ENCODE results near the gene MTSS2.
A peak's percentile ranks its signal among the peaks of the same experiment; 100 is the strongest.

Gene MTSS2

GRCh38 chr16:70670175-70670574, 15.7 kb downstream of the MTSS2 start:
- no peak for DNase-seq

DNA sequence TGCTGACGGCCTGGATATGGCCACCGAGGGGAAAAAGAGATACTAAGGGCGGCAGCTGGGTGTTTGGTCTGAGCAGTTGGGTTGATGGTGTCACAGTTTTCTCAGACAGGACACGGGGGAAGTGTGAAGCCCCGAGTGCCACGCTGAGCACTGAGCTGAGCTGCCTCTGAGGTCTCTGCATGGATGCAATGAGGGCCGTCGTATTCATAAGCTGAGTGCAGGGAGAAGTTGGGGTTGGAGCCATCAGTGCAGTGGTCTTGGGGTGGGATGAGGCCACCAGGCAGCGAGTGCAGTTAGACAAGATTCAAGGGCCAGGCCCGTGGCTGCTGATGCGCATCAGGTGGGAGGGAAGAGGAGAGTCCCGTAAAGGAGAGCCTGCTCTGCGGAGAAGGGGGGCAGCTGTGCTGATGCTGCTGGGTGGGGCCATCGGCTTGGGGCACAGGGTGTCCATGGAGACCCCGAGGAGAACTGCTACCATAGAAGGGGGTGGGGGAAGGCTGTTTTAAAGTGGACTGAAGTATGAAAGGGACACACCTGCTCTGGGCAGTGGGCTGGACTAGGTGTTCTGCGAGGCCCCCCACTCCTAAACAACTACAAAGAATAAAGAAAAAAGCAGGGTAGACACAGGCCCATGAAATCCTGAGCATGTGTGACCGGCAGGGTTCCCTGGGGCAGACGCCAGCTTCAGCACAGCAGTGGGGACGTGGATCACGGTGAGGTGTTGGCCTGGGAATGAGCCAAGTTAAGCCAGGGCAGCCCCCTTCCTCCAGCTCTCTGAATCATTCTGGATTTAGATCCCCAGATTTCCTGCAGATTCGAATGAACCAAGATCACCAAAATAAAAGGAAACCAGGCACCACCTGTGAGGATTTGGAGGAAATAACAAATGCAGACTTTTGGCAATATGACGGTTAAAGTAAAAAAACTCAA, 19.8 kb downstream of the MTSS2 start:
- no peak for DNase-seq

- no peak for DNase-seq
Observed at GRCh38 chr16:70665113-70665694, 20.6 kb downstream of the MTSS2 start.

DNA sequence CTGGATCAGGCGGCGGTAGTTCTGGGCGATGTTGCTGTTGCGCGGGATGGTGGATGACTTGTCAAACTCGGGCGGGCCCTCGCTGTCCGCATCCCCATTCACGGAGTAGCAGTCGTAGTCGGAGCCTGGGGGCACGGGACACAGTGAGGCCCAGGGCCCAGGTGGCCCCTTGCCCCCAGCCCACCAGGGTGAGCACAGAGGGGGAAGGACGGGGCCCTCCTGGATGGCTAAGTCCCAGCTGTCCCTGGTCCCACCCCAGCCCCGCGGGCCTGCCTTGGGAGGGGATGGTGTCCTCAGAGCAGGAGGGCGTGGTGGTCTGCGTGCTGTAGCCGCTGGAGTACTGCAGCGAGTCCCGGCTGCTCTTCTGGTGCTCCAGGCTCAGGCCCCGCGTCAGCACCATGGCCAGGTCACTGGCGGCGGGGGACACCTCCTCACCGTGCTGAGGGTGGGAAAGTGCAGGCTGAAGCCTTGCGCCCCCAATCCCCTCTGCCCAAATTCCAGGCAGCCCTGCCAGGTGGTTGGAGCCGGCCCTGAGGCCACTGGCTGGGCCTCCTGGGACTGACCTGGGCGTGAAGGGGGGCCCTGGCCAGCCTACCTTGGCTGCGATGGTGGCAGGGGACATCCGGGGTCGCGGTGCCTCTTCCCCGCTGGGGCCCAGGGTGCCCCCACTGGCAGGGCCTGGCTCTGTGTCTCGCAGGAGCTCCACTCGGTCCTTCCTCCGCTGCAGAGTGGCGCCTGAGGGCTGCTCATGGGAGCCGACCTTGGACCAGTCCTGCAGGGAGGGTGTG, 21.3 kb downstream of the MTSS2 start:
- no peak for DNase-seq

GRCh38 chr16:70663524-70664324, 22.1 kb downstream of the MTSS2 start:
- no peak for DNase-seq

DNA sequence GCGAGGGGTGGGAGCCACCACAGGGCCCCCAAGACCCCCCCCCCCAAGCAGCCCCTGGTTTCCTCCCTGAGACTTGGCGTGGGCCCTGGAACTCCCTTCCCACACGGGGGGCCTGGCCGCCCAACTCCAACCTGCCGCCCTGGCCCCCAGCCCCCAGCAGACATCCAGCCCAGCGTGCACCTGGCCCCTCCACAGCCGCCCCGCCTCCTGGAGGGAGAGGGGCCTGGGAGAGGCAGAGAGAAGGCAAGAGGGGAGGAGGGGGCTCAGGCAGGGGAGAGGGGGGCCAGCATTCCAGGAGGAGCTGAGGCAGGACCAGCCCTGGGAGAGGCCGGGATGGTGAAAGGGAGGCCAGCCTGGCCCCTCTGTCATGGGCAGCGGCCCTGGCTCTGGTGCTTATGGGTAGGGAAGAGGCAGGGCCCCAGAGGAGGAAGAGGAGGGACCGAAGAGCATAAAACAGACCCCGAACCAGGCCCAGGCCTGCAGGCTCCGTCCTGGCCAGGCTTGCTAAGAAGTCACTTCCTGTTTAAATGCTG, 22.8 kb downstream of the MTSS2 start:
- no peak for DNase-seq

GRCh38 chr16:70661918-70662641, 23.8 kb downstream of the MTSS2 start:
- no peak for DNase-seq

- DNase-seq = no peak
Observed at GRCh38 chr16:70661534-70661917, 24.3 kb downstream of the MTSS2 start.

DNA sequence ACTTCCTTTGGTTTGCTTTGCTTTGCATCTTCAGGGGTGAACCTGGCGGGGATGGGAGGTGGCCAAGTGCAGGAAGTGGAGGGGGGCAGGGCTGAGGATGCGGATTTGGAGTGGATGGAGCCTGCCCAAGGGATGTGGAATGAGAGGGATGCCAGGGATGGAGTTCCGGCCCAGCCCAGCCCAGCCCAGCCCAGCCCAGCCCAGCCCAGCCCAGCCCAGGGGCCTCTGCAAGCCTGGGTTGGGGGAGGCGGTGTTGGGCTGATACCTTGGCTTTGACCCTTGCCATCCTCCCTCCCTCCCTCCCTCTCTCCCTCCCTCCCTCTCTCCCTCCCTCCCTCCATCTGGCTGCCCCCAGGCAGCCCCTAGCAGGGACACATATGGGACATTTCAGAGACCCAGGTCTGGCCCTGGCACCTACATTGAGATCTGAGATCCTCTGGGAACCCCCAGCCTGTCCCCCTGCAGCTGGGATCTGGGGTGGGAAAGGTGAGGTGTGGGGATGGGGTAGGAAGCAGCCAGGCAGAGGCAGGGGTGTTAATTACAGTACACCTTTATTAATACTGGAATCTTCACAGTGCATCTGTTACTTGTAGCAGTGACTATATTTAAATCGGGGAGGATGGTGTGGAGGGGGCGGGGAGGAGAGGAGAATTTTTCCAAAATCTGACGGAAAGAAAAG, 25.0 kb downstream of the MTSS2 start:
- no peak for DNase-seq

GRCh38 chr16:70659953-70660671, 25.7 kb downstream of the MTSS2 start:
- no peak for DNase-seq

DNA sequence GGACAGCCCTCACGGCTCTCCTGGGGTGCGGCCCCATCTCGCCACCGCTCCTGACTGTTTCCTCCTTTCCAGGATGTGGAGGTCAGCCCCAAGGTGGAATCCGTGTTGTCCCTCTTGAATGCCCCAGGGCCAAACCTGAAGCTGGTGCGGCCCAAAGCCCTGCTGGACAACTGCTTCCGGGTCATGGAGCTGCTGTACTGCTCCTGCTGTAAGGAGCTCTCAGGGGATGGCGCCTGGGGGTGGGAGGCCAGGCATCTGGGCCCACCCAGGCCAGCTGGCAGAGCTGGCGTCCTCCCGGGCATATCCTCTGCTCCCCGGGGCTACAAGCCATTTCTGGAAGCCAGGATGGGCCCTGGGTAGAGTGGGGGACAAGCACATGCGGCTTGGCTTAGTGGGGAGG, 26.3 kb downstream of the MTSS2 start:
- no peak for DNase-seq

GRCh38 chr16:70658921-70659320, 26.9 kb downstream of the MTSS2 start:
- DNase-seq = no peak

DNA sequence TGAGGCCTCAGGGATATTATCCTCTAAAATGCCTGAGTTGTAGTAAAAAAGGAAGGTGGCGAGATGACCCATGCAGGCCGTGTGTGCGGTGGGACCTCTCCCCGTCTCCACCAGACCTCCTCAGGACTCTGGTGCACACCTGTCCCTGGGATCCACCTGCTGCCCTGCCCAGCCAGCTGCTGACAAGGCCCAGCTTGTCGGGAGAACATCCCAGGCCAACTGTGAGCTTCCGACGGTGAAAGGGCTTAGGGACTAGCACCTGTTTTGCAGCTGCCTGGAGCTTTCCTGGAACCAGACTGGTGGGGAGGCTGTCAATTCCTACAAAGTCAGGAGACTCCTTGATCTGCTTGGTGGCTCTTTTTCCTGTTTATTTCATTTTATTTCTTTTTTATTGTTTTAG, 27.9 kb downstream of the MTSS2 start:
- DNase-seq = no peak

DNA sequence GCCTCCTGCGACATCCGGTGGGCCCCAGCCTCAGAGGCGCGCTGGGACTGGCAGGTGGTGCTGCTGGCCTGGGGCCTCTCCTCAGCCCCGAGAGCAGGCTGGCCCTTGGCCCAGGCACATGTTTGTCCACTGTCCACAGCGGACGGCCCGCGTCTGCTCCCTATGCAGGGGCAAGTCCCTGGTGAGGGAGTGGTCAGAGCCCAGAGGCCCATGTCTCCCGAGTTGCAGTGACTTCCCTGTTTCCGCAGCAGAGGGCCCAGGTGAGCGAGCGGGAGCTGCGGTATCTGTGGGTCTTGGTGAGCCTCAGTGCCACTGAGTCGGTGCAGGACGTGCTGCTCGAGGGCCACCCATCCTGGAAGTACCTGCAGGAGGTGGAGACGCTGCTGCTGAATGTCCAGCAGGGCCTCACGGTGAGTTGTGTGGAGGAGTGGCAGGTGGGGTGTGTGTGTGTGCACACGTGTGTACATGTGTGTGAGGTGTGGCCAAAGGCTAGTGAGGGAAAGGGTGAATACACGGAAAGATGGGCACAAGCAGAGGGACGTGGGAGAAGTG, 29.1 kb downstream of the MTSS2 start:
- DNase-seq = no peak

DNA sequence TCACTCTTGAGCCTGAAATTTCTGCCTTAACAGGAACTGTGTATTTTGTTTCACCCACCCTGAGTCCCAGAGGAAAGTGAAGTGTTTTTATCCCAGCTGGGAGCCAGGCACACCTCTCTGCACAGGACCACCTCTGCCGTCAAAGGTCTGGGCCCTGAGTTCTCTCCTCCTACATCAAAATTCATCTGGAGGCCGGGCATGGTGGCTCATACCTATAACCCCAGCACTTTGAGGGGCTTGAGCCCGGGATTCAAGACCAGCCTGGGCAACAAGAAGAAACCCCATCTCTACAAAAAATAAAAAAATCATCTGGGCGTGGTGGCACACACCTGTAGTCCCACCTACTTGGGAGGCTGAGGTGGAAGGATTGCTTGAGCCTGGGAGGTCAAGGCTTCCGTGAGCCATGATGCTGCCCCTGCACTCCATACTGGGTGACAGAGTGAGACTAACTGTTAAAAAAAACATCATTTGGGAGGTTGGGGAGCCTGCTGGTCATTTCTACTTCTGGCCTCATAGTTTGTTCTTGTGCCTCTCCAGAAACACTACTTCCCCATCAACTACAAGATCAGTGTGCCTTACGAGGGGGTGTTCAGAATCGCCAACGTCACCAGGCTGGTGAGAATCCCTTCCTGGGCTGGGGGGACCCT, 29.7 kb downstream of the MTSS2 start:
- DNase-seq = no peak

- DNase-seq = peak; percentile 64
Observed at GRCh38 chr16:70653809-70654771, 31.8 kb downstream of the MTSS2 start.

DNA sequence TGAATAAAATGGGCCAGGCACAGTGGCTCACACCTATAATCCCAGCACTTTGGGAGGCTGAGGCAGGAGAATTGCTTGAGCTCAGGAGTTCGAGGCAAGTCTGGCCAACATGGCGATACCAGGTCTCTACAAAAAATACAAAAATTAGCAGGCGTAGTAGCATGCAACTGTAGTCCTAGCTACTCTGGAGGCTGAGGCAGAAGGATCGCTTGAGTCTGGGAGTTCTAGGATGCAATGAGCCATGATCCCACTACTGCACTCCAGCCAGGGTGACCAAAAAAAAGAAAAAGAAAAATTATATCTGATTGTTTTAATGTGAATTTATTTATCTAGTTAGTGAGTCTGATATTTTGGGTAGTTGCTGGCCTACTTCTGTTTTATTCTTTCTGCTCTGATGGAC, 32.4 kb downstream of the MTSS2 start:
- DNase-seq = no peak

DNA sequence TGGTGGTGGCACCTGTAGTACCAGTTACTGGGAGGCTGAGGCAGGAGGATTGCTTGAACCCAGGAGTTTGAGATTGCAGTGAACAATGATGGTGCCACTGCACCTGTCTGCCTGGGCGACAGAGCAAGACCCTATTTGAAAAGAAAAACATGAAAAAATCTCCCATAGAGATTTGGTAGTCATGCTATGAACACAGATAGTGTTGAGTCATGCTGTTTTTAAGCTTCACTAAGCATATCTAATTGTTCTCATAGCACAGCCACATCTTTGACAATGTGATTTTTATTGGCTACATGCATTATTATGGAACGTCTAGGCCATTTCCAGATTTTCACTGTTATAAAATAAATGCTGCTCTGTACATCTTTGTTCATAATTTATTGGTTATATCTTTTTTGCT, 33.5 kb downstream of the MTSS2 start:
- DNase-seq = no peak

DNA sequence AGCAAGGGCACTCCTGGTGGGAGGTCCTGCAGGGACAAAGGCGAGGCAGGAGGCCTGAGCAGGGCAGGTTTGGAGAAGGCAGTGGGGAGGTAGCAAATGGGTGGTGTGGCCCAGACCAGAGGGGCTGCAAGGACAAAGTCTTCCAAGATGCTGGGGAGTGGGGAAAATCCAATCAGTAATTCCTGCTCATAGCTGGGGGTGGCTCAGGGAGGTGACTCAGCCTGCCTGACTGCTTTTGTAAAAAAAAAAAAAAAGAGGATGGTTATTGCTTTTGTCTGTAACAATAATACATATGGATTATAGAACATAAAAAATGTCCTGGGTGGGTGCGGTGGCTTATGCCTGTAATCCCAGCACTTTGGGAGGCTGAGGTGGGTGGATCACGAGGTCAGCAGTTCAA, 34.3 kb downstream of the MTSS2 start:
- DNase-seq = no peak
